Measurements from ENCODE around the gene MYO3B.

DNA sequence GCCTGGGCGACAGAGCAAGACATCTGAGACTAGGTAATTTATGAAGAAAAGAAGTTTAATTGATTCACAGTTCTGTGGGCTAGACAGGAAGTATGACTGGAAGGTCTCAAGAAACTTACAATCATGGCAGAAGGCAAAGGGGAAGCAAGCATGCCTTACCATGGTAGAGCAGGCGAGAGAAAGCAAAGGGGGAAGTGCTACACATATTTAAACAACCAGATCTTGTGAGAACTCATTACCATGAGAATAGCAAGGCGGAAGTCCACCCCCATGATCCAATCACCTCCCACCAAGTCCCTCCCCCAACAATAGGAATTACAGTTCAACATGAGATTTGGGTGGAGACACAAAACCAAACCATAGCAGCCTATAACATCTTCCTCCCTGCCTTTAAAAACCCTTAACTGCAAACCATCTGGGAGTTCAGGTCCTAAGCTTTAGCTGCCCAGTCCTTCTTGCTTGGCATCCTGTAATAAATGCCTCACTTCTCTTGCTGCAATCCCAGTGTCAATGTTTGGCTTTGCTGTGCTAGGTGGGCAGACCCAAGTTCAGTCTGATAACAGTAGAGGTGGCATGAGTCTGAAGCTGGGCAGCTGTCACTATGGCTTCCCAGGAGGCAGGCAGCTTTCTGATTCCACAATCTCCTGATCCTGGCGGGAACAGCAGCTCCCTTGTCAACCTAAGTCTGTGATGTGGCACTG lies 526.0 kb downstream of the MYO3B start:
- TF ChIP-seq, protein P1, sequence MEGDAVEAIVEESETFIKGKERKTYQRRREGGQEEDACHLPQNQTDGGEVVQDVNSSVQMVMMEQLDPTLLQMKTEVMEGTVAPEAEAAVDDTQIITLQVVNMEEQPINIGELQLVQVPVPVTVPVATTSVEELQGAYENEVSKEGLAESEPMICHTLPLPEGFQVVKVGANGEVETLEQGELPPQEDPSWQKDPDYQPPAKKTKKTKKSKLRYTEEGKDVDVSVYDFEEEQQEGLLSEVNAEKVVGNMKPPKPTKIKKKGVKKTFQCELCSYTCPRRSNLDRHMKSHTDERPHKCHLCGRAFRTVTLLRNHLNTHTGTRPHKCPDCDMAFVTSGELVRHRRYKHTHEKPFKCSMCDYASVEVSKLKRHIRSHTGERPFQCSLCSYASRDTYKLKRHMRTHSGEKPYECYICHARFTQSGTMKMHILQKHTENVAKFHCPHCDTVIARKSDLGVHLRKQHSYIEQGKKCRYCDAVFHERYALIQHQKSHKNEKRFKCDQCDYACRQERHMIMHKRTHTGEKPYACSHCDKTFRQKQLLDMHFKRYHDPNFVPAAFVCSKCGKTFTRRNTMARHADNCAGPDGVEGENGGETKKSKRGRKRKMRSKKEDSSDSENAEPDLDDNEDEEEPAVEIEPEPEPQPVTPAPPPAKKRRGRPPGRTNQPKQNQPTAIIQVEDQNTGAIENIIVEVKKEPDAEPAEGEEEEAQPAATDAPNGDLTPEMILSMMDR (IDR thresholded peaks at IDR 0.05), result no peak
- no peak for TF ChIP-seq EZH2 (IDR thresholded peaks at IDR 0.05)
- no peak for TF ChIP-seq EZH2phosphoT487 (IDR thresholded peaks at IDR 0.05)
